Smooth muscle cell of bladder (primary cell): ENCODE results near the gene KCTD16. TPM values are rescaled to one million over a fixed set of nuclear protein-coding genes. Genes with fewer than 3 reads are reported as not detected.

Source experiments
- total RNA-seq: library from RNA; depleted of rRNA; stranded (reverse); fragments of >200 nt; gene quantifications from 2 replicates; pipeline ENCODE4 v1.2.3, GENCODE V29; 2014

Gene KCTD16
- 2.4 and 4.0 TPM in 2 replicates for total RNA-seq

DNA sequence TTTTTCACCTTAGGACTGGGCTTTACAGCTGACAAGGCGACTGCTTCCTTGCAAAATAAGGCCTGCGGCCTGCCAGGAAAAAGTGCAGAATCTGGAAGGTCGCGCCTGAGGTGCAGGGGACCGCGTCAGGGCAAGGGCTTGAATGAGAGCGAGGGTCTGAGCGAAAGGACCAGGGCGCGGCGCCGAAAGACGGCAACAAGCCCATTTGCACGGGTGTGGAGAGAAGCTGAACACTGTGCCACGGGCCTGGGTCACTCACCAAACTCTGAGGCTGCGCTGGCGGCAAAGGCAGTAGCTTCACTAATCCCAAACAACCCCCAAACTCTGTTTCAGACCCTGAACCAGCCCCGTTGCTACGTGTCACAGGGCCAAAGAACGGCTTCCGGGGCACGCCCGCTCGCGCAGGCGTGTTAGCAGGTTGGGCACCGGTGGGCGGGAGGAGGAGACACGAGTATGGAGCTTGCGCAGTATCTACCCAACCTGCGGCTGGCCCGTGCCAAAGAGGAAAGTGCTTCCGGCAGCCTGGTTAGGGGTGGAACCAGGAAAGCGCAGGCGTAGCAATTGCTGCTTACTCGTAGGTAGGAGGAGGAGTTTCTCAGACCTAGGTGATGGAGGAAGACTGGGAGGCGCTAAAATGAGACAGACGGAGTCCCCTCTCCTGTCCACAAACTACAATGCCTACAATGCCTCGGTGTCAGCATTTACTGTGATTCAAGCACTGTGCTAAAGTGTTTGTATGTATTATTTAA, at the start of gene KCTD16, which contains the start of gene YIPF5:
Gene KCTD16, plus strand, starts transcription at position 598 of the 749 bp plus-strand sequence.
Gene YIPF5, minus strand, starts transcription at position 384 of the 749 bp plus-strand sequence. CDS start 704 bp downstream, outside the sequence.

Other genes starting within 250 kb of the KCTD16 start
- 106 and 130 TPM in 2 replicates for gene YIPF5, start 214 bp upstream of the KCTD16 start, total RNA-seq